GM21786 (cell line): ENCODE data around the gene PKNOX2.
A peak's percentile ranks its signal among the peaks of the same experiment; 100 is the strongest.

Experiments
- ATAC-seq: cut with Tn5 transposase; IDR thresholded peaks from one replicate; pipeline ENCODE4 v1.9.1; 2021; ENCODE audit not compliant: unreplicated experiment

PKNOX2 gene

GRCh38 chr11:125401746-125402145 lies 237.2 kb downstream of the PKNOX2 start:
- no peak for ATAC-seq

DNA sequence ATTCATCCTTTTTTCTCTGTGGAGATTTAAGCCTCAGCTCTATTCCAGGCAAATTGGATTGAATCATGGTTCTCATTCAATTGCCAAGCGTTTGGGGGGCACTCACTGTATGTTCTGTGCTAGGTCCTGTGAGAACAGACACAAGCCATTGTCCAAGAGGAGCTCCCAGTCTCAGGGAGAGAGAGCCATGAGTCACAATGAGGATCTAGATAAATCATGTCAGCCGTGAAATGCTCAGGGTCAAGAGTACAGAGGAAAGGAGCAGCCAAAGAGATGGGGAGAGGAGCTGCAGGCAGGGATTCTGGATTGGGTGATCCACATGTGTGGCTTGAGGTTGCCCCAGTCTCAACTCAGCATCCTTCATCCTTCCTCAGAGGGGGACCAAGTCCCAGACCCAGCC lies 237.9 kb downstream of the PKNOX2 start:
- ATAC-seq = no peak

DNA sequence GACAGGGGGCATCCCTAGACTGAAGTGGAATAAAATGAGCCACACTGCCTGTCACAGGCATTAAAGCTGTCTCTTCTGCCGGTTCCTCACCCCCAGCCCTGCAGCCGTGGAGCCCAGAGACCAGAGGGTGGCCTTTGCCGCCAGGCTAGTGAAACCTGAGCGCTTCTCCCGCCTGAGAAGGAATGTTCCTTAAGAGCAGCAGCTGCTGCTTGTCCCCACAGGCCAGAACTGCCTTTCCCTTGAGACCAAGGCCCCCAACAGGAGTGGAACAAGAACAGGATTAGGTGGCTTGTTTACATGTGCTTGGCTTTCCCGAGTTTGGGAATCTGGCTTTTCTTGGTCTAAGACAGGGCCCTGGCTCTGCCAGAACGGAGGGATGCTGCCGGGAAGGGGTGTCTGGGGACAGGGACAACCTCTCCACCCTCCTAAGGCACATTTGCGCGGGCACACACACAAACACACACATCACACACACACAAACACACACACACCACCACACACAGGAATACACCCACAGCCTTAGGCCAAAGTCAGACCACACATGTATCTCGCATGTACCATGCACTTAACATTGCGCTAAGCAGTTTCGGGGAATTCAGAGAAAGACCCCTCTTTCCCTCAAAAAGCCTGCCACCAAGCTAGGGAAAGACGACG lies 239.7 kb downstream of the PKNOX2 start:
- ATAC-seq = no peak

DNA sequence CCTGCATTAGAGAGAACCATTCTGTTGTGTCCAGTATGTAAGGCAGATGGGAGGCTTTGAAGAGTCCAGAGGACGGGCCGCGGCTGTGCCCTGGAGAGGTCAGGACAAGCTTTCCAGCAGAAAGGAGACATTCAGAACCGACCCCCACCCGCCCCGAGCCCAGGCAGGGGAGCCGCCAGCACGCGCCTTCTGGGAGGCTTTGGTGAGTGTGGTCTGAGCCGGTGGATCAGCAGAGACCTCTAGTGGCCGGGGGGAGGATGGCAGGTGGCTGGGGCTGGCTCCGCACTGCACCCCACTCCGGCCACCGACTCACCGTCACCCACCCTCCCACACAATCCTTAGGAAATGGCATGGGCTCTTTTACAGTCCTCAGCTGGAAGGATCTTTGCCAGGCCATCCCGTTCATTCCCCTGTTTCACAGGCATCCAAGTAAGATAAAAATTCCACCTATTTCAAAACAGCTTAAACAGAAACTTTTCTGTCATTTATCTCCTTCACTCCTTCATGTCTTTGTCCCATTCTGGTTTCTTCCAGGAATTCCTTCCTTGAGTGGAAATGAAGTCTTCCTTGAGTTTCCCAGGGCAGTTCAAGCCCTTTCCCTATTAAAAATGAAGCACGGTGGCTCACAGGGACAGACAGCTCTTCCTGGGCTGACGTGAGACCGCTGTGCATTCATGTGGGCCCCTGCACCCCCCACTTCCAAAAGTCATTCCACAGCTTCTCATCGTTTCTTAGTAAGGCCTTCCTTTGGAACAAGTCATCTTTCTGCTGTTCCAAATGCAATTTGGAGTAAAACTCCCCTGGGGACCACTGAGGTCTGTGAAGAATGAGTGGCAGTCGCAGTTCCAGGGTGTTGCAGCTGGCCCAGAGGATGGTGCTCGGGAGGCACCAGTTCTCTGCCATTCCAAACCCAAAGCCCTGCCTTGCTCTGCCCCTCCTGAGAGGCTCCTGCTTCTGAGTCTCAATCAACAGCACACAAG lies 240.6 kb downstream of the PKNOX2 start:
- ATAC-seq = peak; percentile 88

- no peak for ATAC-seq
Observed at GRCh38 chr11:125407046-125407445, 242.5 kb downstream of the PKNOX2 start.

GRCh38 chr11:125408311-125408711 lies 243.8 kb downstream of the PKNOX2 start:
- ATAC-seq = no peak

- no peak for ATAC-seq
Observed at GRCh38 chr11:125410091-125410490, 245.5 kb downstream of the PKNOX2 start.

- ATAC-seq = no peak
Observed at GRCh38 chr11:125412177-125412496, 247.6 kb downstream of the PKNOX2 start.

GRCh38 chr11:125412509-125412908 lies 248.0 kb downstream of the PKNOX2 start:
- ATAC-seq = no peak

GRCh38 chr11:125413226-125413625 lies 248.7 kb downstream of the PKNOX2 start:
- ATAC-seq = no peak

DNA sequence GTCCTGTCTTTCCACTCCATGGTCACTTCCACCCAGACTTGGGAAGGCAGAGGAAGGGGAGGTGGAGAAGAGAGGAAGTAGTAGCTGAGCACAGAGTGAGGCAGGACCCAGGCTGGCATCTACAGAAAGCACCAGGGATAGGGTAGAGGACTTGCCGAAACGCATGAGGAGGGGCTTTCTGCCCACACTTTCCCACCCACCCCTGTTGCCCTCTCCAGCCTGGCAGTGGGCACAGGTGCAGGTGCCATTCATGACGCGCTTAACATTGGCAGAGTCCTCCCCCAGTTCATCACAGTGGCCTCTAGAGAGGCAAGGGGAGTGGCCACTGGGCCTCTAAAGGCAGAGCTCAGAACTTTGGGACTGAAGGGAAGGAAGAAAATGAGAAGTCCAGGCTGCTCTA lies 249.6 kb downstream of the PKNOX2 start:
- ATAC-seq = no peak

- no peak for ATAC-seq
Observed at GRCh38 chr11:125416981-125417935, 252.7 kb downstream of the PKNOX2 start.

- no peak for ATAC-seq
Observed at GRCh38 chr11:125418396-125418795, 253.8 kb downstream of the PKNOX2 start.

DNA sequence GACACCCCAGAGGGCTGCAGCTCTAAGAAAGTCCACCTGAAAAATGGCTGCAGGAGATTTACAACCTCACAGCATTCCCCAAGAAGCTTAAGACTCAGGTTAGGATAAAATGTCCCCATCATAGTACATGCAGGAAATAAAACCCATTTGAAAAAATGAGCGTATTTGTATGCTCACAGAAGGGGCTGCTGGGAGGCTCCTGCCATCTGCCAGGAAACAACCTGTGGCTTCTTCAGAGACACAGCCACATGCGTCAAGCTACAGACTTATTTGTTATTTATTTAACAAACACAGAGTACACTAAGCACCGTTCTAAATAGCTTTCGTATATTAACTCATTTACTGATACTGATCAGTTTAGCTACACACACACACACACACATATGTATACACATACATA lies 258.1 kb downstream of the PKNOX2 start:
- ATAC-seq = no peak

- ATAC-seq = no peak
Observed at GRCh38 chr11:125423247-125423849, 258.8 kb downstream of the PKNOX2 start.

- ATAC-seq = no peak
Observed at GRCh38 chr11:125425601-125426000, 261.1 kb downstream of the PKNOX2 start.

DNA sequence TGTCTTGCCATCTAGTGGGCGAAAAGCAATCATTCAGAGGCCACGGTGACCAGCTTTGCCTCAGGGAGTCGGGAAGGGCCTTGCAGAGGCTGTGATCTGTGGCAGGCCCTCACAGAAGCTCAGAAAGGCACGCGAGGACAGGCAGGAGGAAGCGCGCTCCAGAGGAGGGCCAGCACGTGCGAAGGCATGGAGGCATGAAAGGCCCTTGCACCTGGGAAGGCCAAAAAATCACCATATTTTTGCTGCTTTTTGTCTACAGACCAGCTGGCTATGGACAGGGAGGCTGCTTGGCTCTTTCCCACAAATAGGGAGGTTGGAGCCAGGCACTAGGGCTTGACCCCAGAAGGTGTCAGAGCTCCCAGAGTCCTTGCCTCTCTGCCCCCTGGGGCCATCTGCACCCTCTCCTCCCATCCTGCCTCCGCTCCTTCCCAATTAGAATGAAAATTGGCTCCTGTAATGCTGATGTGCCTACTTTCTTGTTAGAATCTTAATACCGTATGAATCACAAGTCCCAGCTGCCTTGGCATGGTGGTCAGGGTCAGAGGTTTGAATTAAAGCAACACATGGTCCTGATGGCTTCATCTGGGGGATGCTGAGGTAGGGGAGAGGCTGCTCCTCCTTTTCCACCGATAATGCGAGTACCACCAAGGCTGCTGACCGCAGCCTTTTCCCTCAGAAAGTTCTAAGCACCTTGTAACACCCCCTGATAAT lies 262.4 kb downstream of the PKNOX2 start:
- ATAC-seq = no peak

DNA sequence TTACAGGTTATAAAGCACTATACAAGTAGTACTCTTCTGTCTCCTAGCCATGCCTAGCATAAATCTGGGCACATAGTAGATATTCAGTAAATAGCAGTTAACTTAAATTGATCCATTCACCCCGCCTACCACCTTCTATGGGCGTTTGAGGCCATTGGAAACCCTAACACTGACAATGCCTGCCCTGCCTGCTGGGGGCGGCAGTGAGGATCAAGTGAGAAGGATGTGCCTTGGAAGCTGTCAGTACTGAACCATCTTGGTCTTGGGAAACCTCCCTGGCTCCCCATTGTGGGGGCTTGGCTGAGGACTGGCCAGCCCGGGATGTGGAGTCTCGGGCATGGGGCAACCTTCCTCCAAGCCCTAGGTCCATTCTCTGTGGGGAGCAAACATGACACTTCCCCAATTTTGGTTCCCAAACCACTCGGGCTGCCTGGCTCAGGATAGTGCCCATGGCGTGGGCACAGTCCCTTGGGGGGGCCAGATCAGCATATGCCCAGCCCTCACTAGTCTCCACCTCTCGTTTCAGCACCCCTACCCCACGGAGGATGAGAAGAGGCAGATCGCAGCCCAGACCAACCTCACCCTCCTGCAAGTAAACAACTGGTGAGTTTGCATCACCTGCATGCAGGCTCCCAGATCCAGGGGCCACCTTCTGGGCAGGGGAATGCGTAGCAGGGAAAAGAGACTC lies 264.1 kb downstream of the PKNOX2 start:
- ATAC-seq = no peak

DNA sequence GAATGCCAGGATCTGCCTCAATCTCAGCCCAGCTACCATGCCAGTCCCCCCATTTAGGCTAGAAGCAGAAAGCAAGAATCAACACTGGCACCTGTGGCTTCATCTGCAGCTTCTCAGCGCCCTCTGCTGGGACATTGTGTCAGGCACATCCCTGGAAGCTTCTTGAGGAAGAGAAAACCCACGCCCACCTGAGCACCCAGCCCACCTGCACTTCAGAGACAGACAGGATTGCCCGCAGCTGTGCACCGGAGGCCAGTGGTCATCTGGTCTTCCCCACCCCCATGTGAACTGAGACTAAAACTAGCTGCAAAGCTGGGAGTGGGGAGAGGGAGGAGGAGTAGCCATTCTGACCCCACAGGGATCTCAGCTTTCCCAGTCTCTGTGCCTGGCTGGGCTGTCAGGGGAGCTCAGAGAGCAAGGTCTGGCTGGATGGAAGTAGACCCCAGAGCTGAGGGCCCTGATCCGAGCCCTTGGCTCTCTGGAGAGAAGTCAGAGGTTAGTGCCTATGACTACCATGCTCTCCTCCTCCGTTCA lies 264.7 kb downstream of the PKNOX2 start:
- no peak for ATAC-seq
